Measurements from ENCODE around the gene KCNIP2.

- TF ChIP-seq CTCF (IDR thresholded peaks at IDR 0.05), result no peak
- TF ChIP-seq POLR2AphosphoS5 (IDR thresholded peaks at IDR 0.05), result no peak
- no peak for TF ChIP-seq EP300 (IDR thresholded peaks at IDR 0.05; ENCODE audit: low read depth)
- TF ChIP-seq POLR2A (IDR thresholded peaks at IDR 0.05), result no peak
Observed at GRCh38 chr10:101856626-101857025, 13.0 kb upstream of the KCNIP2 start.
